GM12878 (cell line): Measurements from ENCODE around the gene BRF1. TPM values are rescaled to one million over a fixed set of nuclear protein-coding genes. Genes with fewer than 3 reads are reported as not detected.

Experiments used
- ATAC-seq: fragments of 200-7000 bp; cut with Tn5 transposase; 3 replicates; pipeline ENCODE4 v1.9.1; 2020; ENCODE audit warnings: mild to moderate bottlenecking, moderate library complexity
- BruUV-seq: library from RNA; stranded (reverse); fragments of 400-500 nt; replicated peaks from 2 replicates; lab custom pipeline; 2021; lab: Mats Ljungman, UMichigan
- CTCF ChIA-PET: fragments of 300-600 bp; sonication (Branson Sonifier 250); formaldehyde crosslinking; extraction: SDS; loops from one replicate; lab custom pipeline; 2021; ENCODE audit warnings: inconsistent platforms; lab: Yijun Ruan, JAX
- POLR2A ChIA-PET: fragments of 350-600 bp; formaldehyde crosslinking; extraction: SDS; loops from one replicate; lab custom pipeline; 2021; ENCODE audit warnings: inconsistent platforms; lab: Charles Lee
- RAD21 ChIA-PET: fragments of 300-600 bp; sonication (Branson Sonifier 250); formaldehyde crosslinking; loops from one replicate; lab custom pipeline; 2023; ENCODE audit warnings: antibody characterized with exemption; ENCODE audit not compliant: unreplicated experiment; lab: Charles Lee
- SMC1A ChIA-PET: fragments of 300-600 bp; sonication (Branson Sonifier 250); formaldehyde crosslinking; loops from one replicate; lab custom pipeline; 2023; ENCODE audit not compliant: unreplicated experiment, uncharacterized antibody; lab: Charles Lee
- DNase-seq: peaks from one replicate; pipeline ENCODE4 v3.0.0-alpha.2; 2011; ENCODE audit warnings: low read depth, low spot score
- FAIRE-seq: peaks from 3 replicates; lab custom pipeline; 2011; peaks lifted over from hg19 to GRCh38; lab: Jason Lieb, UNC
- H2AFZ ChIP-seq: 2 replicates; pipeline ENCODE4 v1.6.0; 2011; ENCODE audit warnings: low read depth, low read length, control low read depth; ENCODE audit not compliant: control insufficient read depth
- H3K27ac ChIP-seq: 2 replicates; pipeline ENCODE4 v1.5.1; 2011; ENCODE audit warnings: control low read depth; ENCODE audit not compliant: control insufficient read depth, insufficient read depth
- H3K27me3 ChIP-seq, 2 experiments: replicated peaks in 1 of 2; 2 replicates each; pipeline versions ENCODE4 v1.6.0 to v1.6.1; 2011; ENCODE audit warnings: low read length in 1 of 2; ENCODE audit not compliant: control insufficient read depth in 2 of 2, insufficient read depth in 2 of 2
- H3K36me3 ChIP-seq, 2 experiments: 2 replicates each; pipeline ENCODE4 v1.5.1; 2011; ENCODE audit warnings: low read length in 1 of 2; ENCODE audit not compliant: control insufficient read depth in 2 of 2, insufficient read depth in 2 of 2
- H3K4me1 ChIP-seq: 2 replicates; pipeline ENCODE4 v1.6.1; 2011; ENCODE audit warnings: mild to moderate bottlenecking, low read length, moderate library complexity, mixed read lengths; ENCODE audit not compliant: control insufficient read depth, insufficient read depth
- H3K4me2 ChIP-seq: 2 replicates; pipeline ENCODE4 v1.6.0; 2011; ENCODE audit warnings: control low read depth; ENCODE audit not compliant: control insufficient read depth, insufficient read depth
- H3K4me3 ChIP-seq: fragments of 200-600 bp; sonication (generic); 2 replicates; pipeline ENCODE4 v1.5.1; 2016
- H3K79me2 ChIP-seq: 2 replicates; pipeline ENCODE4 v1.6.0; 2011; ENCODE audit warnings: low read length; ENCODE audit not compliant: control insufficient read depth, insufficient read depth
- H3K9ac ChIP-seq: 2 replicates; pipeline ENCODE4 v1.8.0; 2011; ENCODE audit warnings: low read length, control low read depth, mixed read lengths; ENCODE audit not compliant: control insufficient read depth, insufficient read depth
- H3K9me3 ChIP-seq: replicated peaks from 3 replicates; pipeline ENCODE4 v1.5.1; 2011; ENCODE audit warnings: mild to moderate bottlenecking, low read length; ENCODE audit not compliant: control insufficient read depth, insufficient read depth
- H4K20me1 ChIP-seq: 2 replicates; pipeline ENCODE4 v1.6.0; 2011; ENCODE audit not compliant: control insufficient read depth, insufficient read depth
- BMI1 ChIP-seq: fragments of 450-650 bp; IDR thresholded peaks from 2 replicates; pipeline ENCODE4 v1.6.1; 2016; ENCODE audit warnings: mild to moderate bottlenecking, moderate library complexity, borderline replicate concordance
- IKZF1 ChIP-seq: fragments of 450-650 bp; conservative IDR thresholded peaks from 2 replicates; pipeline ENCODE4 v1.6.1; 2017; ENCODE audit warnings: antibody characterized with exemption, mild to moderate bottlenecking
- KAT2A ChIP-seq: conservative IDR thresholded peaks from 2 replicates; pipeline ENCODE4 v1.6.1; 2011; ENCODE audit warnings: low read depth, low read length; ENCODE audit not compliant: control insufficient read depth
- LARP7 ChIP-seq: fragments of 450-650 bp; IDR thresholded peaks from 2 replicates; pipeline ENCODE4 v1.6.1; 2017; ENCODE audit warnings: mild to moderate bottlenecking
- MEF2A ChIP-seq: IDR thresholded peaks from 2 replicates; pipeline ENCODE4 v1.6.1; 2011; ENCODE audit warnings: low read depth, mild to moderate bottlenecking, low read length, moderate library complexity; ENCODE audit not compliant: insufficient read depth
- RELA ChIP-seq: fragments of 450-650 bp; IDR thresholded peaks from 2 replicates; pipeline ENCODE4 v1.8.0; 2014; ENCODE audit warnings: borderline replicate concordance; ENCODE audit not compliant: partially characterized antibody
- WRNIP1 ChIP-seq: IDR thresholded peaks from 2 replicates; pipeline ENCODE4 v1.6.1; 2011; ENCODE audit warnings: low read depth, low read length, improper control_type of control experiment, borderline replicate concordance
- ZNF24 ChIP-seq: fragments of 450-650 bp; IDR thresholded peaks from 2 replicates; pipeline ENCODE4 v1.6.1; 2017; ENCODE audit warnings: antibody characterized with exemption, mild to moderate bottlenecking
- WGBS: methylation state at CpG from one replicate; pipeline ENCODE4 v1.1.6; 2016; ENCODE audit warnings: low lambda C conversion rate; ENCODE audit not compliant: insufficient replicate concordance, insufficient coverage; ENCODE audit errors: missing lambda C conversion rate; 5-methylcytosine and 5-hydroxymethylcytosine counted together
- in situ Hi-C: fragments of 300-500 bp; cut with MboI; formaldehyde crosslinking; loops from 9 replicates; pipeline ENCODE4 v1.14.3; 2018; ENCODE audit warnings: mixed read lengths
- intact Hi-C: fragments of 100-400 bp; cut with micrococcal nuclease; formaldehyde crosslinking; loops from one replicate; pipeline ENCODE4 v1.14.2; 2022; ENCODE audit not compliant: unreplicated experiment
- polyA plus RNA-seq, 11 experiments: library from polyadenylated mRNA; depleted of rRNA in 4 of 11; unstranded in 6 of 11; stranded (reverse) in 5 of 11; fragments of >200 nt; fragmentation: Nextera tagmentation in 4 of 11; fragmentation: Illumina TruSeq in 1 of 11; extraction: Ambion mirVana in 4 of 11; extraction: Trizol in 1 of 11; gene quantifications; 1 replicate in 1 of 11; 2 replicates in 10 of 11; pipeline versions ENCODE4 v1.2.1 to v1.2.3, GENCODE V29; 2011 to 2016; ENCODE audit warnings: inconsistent platforms in 2 of 11, missing spikeins in 2 of 11, low read depth in 1 of 11
- total RNA-seq, 4 experiments: library from RNA; depleted of rRNA in 3 of 4; stranded (reverse); fragments of >200 nt in 3 of 4; fragmentation: Illumina TruSeq in 1 of 4; extraction: Trizol in 1 of 4; gene quantifications; 2 replicates each; pipeline versions ENCODE4 v1.2.1 to v1.2.3, GENCODE V29; 2013 to 2021
- TF ChIP-seq, protein P1 (sequence below): fragments of 150-350 bp; IDR thresholded peaks from 2 replicates; pipeline ENCODE4 v1.6.1; 2016; ENCODE audit warnings: low read depth, low read length
- TF ChIP-seq, protein P2 (sequence below): fragments of 450-650 bp; IDR thresholded peaks from 2 replicates; pipeline ENCODE4 v1.6.1; 2018; ENCODE audit warnings: borderline replicate concordance, mild to moderate bottlenecking; ENCODE audit not compliant: partially characterized antibody
- TF ChIP-seq, protein P3 (sequence below): fragments of 450-650 bp; formaldehyde crosslinking; IDR thresholded peaks from 2 replicates; pipeline ENCODE4 v1.4.0; 2020; ENCODE audit warnings: mild to moderate bottlenecking, moderate library complexity

Gene BRF1
- total and polyA plus RNA-seq, 10 of the 15 experiments (the other 5 are each of a cell fraction or from before 2014, with no cell fraction given): 0.21 to 33.5 (median 10.7) TPM

DNA sequence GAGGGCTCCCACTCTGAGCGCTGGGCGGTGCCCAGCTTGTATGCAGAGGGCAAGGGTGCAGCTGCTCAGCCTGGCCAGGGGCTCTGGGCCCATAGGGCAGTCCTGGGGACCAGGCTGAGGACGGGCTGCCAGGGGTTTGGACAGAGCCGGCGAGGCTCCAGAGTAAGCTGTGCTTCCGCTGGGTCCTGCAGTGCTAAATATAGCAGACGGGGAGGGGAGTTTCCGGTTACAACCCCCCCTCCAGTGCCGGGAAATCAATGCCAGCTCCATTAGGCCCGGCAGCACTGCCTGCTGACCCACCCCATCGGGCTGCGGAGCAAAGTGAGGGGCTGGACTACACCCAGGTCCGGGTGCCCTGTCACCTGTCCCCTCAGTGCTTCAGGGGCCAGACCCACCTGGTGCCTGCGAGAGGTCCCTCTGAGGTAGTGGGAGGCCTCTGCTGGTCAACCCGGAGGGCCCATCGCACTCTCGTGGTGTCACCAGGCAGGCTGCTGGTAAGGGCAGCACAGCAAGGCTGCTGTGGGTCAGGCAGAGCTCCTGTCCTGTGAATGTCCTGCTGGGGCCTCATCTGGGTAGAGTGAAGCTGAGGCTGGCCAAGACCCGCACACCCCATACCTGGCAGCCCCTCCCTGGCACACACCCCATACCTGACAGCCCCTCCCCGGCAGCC, 129.7 kb downstream of the BRF1 start:
- ChIA-PET POLR2A (no interaction called here), SMC1A (no interaction called here), CTCF (no interaction called here), RAD21 (no interaction called here)
- in situ Hi-C loops (no loop called here), intact Hi-C loops (no loop called here)
- Histone ChIP-seq H3K79me2 (no peaks in the 10 kb centered on the region), H3K9me3 (no peaks in the 10 kb centered on the region), H2AFZ (no peak overlapping the region), H3K36me3 (no peaks in the 10 kb centered on the region), H4K20me1 (no peaks in the 10 kb centered on the region), H3K4me1 (peaks cover 3% of the 10 kb centered on the region; the same call in 1 of the 2 replicates), H3K27me3 (peaks cover 2 to 3% of the 10 kb centered on the region in 2 experiments; a peak in 2 of 4 replicates), H3K4me3 (no peak overlapping the region), H3K9ac (no peak overlapping the region), H3K4me2 (no peak overlapping the region), H3K27ac (no peak overlapping the region)
- BruUV-seq: no TSS peak
- DNase-seq (no peak), ATAC-seq (no peak), FAIRE-seq (no peak)
- TF ChIP-seq WRNIP1 (no peak), IKZF1 (no peak), BMI1 (no peak), ZNF24 (no peak), RELA (no peak), LARP7 (no peak), KAT2A (no peak), MEF2A (no peak)
- TF ChIP-seq, protein P1, sequence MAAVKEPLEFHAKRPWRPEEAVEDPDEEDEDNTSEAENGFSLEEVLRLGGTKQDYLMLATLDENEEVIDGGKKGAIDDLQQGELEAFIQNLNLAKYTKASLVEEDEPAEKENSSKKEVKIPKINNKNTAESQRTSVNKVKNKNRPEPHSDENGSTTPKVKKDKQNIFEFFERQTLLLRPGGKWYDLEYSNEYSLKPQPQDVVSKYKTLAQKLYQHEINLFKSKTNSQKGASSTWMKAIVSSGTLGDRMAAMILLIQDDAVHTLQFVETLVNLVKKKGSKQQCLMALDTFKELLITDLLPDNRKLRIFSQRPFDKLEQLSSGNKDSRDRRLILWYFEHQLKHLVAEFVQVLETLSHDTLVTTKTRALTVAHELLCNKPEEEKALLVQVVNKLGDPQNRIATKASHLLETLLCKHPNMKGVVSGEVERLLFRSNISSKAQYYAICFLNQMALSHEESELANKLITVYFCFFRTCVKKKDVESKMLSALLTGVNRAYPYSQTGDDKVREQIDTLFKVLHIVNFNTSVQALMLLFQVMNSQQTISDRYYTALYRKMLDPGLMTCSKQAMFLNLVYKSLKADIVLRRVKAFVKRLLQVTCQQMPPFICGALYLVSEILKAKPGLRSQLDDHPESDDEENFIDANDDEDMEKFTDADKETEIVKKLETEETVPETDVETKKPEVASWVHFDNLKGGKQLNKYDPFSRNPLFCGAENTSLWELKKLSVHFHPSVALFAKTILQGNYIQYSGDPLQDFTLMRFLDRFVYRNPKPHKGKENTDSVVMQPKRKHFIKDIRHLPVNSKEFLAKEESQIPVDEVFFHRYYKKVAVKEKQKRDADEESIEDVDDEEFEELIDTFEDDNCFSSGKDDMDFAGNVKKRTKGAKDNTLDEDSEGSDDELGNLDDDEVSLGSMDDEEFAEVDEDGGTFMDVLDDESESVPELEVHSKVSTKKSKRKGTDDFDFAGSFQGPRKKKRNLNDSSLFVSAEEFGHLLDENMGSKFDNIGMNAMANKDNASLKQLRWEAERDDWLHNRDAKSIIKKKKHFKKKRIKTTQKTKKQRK: no peak
- TF ChIP-seq, protein P2, sequence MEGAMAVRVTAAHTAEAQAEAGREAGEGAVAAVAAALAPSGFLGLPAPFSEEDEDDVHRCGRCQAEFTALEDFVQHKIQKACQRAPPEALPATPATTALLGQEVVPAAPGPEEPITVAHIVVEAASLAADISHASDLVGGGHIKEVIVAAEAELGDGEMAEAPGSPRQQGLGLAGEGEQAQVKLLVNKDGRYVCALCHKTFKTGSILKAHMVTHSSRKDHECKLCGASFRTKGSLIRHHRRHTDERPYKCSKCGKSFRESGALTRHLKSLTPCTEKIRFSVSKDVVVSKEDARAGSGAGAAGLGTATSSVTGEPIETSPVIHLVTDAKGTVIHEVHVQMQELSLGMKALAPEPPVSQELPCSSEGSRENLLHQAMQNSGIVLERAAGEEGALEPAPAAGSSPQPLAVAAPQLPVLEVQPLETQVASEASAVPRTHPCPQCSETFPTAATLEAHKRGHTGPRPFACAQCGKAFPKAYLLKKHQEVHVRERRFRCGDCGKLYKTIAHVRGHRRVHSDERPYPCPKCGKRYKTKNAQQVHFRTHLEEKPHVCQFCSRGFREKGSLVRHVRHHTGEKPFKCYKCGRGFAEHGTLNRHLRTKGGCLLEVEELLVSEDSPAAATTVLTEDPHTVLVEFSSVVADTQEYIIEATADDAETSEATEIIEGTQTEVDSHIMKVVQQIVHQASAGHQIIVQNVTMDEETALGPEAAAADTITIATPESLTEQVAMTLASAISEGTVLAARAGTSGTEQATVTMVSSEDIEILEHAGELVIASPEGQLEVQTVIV: no peak
- TF ChIP-seq, protein P3, sequence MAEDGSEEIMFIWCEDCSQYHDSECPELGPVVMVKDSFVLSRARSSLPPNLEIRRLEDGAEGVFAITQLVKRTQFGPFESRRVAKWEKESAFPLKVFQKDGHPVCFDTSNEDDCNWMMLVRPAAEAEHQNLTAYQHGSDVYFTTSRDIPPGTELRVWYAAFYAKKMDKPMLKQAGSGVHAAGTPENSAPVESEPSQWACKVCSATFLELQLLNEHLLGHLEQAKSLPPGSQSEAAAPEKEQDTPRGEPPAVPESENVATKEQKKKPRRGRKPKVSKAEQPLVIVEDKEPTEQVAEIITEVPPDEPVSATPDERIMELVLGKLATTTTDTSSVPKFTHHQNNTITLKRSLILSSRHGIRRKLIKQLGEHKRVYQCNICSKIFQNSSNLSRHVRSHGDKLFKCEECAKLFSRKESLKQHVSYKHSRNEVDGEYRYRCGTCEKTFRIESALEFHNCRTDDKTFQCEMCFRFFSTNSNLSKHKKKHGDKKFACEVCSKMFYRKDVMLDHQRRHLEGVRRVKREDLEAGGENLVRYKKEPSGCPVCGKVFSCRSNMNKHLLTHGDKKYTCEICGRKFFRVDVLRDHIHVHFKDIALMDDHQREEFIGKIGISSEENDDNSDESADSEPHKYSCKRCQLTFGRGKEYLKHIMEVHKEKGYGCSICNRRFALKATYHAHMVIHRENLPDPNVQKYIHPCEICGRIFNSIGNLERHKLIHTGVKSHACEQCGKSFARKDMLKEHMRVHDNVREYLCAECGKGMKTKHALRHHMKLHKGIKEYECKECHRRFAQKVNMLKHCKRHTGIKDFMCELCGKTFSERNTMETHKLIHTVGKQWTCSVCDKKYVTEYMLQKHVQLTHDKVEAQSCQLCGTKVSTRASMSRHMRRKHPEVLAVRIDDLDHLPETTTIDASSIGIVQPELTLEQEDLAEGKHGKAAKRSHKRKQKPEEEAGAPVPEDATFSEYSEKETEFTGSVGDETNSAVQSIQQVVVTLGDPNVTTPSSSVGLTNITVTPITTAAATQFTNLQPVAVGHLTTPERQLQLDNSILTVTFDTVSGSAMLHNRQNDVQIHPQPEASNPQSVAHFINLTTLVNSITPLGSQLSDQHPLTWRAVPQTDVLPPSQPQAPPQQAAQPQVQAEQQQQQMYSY: no peak
- 5% methylated on average over 19 of the region's 19 CpGs for WGBS
